Stomach (tissue), 4 donors: ENCODE data around the gene REEP6.

Experiments used
- CTCF ChIP-seq, 7 experiments: fragments of 450-650 bp in 4 of 7; fragments of 200-600 bp in 3 of 7; sonication (generic) in 3 of 7; IDR thresholded peaks; one replicate each; pipeline ENCODE4 v1.5.1; 2016 to 2019; ENCODE audit warnings: antibody characterized with exemption in 7 of 7, control low read depth in 2 of 7, mild to moderate bottlenecking in 1 of 7
- EP300 ChIP-seq: sonication (generic); formaldehyde crosslinking; IDR thresholded peaks from one replicate; pipeline ENCODE4 v1.6.1; 2017; ENCODE audit warnings: antibody characterized with exemption
- POLR2A ChIP-seq, 4 donors: fragments of 450-650 bp; IDR thresholded peaks; one replicate each; pipeline ENCODE4 v1.6.1; 2016; ENCODE audit warnings: antibody characterized with exemption in 4 of 4, control low read depth in 2 of 4, mild to moderate bottlenecking in 1 of 4, moderate library complexity in 1 of 4
- POLR2AphosphoS5 ChIP-seq, 3 donors: sonication (generic); formaldehyde crosslinking; IDR thresholded peaks; one replicate each; pipeline ENCODE4 v1.6.1; 2016; ENCODE audit warnings: antibody characterized with exemption in 3 of 3

- TF ChIP-seq CTCF (IDR thresholded peaks at IDR 0.05) = no peak
- TF ChIP-seq POLR2A (IDR thresholded peaks at IDR 0.05) = no peak
- TF ChIP-seq POLR2AphosphoS5 (IDR thresholded peaks at IDR 0.05) = no peak
- no peak for TF ChIP-seq EP300
Measured at GRCh38 chr19:1507192-1507660, 16.2 kb downstream of the REEP6 start.
